ENCODE data around the gene RSPH6A.
"Not testable (repeated sequence)": the region's sequence is repeated elsewhere in the genome, so short reads cannot be mapped to it uniquely, and the experiment has no call there.

The RSPH6A gene

DNA sequence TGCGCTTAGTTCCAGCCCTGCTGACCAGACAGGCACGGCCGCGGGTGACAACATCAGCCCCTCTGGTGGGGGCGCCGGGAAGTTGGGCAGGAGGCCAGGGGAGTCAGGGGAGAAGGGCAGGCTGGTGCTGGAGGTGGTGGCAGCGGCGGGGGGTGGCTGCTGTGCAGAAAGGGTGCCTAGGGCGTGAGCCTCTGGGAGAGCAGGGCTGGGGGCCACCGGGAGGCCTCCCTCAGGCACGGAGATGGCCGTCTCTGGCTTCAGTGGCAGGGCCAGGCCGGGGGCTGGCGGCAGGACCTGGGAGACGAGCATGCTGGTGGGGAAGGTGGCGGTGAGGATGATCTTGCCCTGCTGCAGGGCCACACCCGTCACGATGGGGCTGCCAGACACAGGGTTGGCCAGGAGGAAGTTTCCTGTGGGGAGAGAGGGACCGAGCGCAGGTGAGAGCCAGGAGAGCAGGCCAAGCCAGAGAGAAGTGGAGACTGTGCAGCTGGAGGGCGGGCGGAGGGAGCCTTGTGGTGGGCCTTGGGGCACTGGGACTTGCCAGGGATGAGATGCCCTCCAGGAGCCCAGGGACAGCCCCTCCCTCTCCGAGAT, 49.3 kb downstream of the RSPH6A start:
- no peak for DNase-seq (ENCODE audit: low read depth in 2 of 2)

DNA sequence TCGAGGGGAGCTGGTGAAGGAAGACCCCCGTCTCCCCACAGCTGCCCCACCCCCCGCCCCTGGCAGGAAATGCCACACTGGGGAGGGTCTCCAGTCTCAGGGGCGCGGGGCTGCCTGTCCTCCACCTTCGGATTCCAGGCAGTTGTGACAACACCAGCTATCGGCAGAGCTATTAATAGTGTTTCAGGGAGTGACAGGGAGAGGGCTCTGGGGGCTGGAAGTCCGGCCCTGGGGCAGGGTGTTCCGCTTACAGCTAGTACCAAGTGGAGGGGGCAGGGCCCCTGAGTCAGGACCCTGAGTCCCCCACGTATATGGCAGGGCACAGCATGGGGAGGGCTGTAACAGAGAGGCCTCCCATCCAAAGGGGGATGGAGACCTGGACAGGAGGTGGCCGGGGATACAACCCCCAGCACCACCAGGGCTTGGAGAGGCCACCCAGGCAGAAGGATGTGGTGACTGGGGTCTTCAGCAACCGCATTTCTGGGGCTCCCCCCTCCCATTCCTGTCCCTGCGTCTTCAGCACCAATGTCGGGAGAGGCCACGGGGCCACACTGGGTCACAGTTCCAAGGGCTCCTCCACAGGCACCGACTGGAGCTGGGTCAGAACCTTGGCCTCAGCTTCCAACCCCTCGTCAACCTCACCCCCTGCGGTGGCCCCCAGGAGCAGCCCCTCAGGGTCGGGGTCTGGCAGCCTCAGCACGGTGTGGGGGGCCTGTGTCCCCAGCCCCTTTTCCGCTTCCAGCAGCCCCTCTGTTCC, 50.0 kb downstream of the RSPH6A start:
- DNase-seq (ENCODE audit: low read depth in 2 of 2) = no peak

DNA sequence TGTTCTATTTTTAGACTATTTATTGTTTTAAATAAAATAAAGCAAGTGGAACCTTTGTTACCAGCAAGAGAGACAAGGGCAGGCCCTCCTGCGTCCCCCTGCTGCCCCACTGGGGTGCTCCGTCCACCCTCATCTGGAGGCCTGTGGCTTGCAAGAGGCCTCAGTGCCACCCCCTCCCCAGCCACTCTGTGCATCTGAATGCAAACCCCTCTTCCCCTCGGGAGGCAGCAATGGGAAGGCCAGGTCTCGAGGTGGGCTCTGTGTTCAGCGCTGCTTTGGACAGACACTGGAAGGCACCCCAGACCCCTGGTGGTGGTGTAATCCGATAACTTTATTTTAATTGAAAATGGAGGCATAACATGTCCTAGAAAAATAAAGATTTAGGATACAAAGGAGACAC, 50.6 kb downstream of the RSPH6A start:
- DNase-seq (ENCODE audit: low read depth in 2 of 2) = no peak

DNA sequence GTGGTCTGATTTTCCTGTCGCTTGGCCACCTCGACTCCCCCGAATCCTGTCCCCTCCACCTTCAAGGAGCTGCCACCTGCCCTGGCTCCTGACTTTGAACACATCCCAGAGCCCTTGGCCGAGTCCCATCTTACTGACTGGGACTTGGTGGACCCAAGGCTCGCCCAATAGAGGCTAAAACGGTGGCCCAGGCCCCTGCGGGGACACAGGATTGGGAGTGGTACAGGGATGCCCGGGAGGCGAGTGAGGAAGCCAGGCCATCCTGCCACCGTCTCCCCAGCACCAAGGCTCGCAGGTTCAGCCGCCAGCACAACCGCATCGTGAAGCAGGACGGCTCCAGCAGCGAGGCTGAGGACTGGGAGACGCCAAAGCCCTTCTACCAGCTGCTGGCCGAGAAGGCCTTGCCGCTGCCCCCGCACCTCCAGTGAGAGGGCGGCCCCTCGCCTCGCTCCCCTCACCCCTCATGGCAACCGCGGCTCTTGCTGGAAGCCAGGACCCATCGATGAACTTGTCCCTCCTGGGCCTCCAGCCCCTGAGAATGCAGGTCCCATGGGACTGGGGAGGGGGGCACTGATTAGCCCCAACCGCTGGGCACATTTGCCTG, 51.3 kb downstream of the RSPH6A start:
- DNase-seq (ENCODE audit: low read depth in 2 of 2) = no peak

GRCh38 chr19:45762870-45763631, 52.1 kb downstream of the RSPH6A start:
- DNase-seq (ENCODE audit: low read depth in 2 of 2) = no peak

- DNase-seq (ENCODE audit: low read depth in 2 of 2) = no peak
Observed at GRCh38 chr19:45761714-45762113, 53.4 kb downstream of the RSPH6A start.

GRCh38 chr19:45758921-45759320, 56.2 kb downstream of the RSPH6A start:
- no peak for DNase-seq (ENCODE audit: low read depth in 2 of 2)

DNA sequence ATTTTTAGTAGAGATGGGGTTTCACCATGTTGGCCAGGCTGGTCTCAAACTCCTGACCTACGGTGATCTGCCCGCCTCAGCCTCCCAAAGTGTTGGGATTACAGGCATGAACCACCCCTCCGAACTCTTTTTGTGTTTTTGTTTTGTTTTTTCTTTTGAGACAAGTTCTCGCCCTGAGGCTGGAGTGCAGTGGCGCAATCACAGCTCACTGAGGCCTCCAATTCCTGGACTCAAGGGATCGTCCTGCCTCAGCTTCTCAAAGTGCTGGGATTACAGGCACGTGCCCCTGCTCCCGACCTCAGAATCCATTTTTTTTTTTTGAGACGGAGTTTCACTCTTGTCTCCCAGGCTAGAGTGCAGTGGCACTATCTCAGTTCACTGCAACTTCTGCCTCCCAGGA, 57.4 kb downstream of the RSPH6A start:
- DNase-seq (ENCODE audit: low read depth in 2 of 2) = no peak

DNA sequence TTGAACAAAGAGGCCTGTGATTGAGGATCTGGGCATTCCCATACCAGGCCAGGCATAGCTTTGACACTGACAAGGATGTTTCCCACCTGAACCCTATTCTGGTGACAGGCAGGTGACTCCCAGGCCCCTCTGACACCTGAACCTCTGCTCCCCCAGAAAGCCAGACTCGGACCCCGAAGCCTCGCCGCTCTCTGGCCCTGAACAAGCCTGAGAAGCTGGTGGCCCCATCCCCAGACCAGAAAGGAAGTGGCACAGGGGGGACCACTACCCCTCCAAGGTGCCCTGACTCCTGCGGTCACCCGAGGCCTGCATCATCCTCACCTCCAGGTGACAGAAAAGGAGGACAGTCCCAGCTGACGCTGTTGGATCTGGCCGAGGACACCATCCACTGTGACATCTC, 60.8 kb downstream of the RSPH6A start:
- DNase-seq (ENCODE audit: low read depth in 2 of 2) = no peak

DNA sequence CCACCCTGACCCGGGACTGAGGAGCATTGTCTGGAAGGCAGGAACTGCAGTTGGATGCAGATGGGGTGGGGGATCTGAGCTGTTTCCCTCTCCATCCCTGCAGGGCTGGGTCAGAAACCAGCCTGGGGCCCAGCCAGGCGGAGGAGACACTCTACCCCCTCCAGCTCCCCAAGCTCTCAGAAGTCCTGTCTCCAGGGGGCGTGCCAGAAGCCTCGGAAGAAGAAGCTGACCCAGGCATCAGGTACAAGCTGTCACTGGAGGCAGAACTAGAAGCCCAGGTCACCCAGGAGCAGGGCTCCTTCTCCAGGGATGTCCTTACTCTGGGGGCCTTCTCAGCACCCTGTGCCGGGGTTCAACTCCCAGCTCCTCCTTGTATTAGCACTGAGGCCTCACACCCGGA, 61.6 kb downstream of the RSPH6A start:
- DNase-seq (ENCODE audit: low read depth in 2 of 2) = no peak

GRCh38 chr19:45752639-45753038, 62.5 kb downstream of the RSPH6A start:
- DNase-seq (ENCODE audit: low read depth in 2 of 2) = no peak

DNA sequence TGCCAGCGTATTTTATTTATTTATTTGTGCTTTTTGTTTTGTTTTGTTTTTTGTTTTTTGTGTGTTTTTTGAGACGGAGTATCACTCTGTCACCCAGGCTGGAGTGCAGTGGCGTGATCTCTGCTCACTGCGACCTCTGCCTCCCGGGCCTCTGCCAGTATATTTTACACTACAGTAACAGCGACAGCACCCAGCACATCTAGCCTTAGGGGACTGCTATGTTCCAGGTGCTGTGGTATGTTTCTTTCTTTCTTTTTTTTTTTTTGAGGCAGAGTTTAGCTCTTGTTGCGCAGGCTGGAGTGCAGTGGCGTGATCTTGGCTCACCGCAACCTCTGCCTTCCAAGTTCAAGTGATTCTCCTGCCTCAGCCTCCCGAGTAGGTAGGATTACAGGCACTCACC, 63.6 kb downstream of the RSPH6A start:
- DNase-seq (ENCODE audit: low read depth in 2 of 2) = not testable (repeated sequence)

DNA sequence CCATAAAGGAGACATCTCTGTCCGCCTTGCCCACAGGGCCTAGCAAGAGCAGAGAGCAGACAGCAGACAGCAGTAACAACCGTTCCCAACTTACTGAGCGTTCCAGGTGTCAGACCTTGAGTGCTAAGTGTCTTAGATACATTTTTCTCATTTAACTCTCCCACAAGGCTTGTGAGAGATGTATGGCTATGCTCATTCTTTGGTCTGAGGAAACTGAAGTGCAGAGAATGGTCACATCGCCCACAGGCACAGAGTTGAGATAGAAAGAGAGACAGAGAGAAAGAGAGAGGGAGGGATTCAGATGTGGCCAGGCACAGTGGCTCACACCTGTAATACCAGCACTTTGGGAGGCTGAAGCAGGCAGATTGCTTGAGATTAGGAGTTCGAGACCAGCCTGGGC, 67.6 kb downstream of the RSPH6A start:
- no peak for DNase-seq (ENCODE audit: low read depth in 2 of 2)

DNA sequence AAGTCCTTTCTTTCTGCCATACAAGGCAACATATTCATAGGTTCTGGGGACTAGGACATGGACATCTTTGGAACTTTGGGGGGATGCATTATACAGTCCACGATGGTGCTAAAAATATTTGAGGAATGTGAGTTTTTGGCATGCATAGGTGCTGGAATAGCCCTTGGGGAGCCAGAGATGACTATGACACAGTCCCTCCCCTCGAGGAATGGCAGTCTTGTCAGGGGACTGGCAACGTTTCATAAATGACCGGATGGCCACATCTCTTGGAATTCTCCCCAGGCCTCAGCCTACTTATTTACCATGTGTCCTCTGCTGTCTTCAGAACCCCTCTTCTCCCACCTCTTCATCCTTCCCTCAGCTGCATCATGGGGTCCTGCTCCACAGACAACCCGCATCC, 68.2 kb downstream of the RSPH6A start:
- no peak for DNase-seq (ENCODE audit: low read depth in 2 of 2)

All from stimulated activated CD4-positive, alpha-beta T cell treated with anti-CD3 and anti-CD28 coated beads, Interleukin-1b, Interleukin-23, amount 100 ng/mL, for 4 hours (primary cell).